A549 treated with Mapracorat at 1 μM for 4 hours (cell line): ENCODE results near the gene ZC3H4. TPM values are rescaled to one million over a fixed set of nuclear protein-coding genes. Genes with fewer than 3 reads are reported as not detected.

Source experiments
- total RNA-seq: library from RNA; stranded (reverse); fragments of 200-300 nt; extraction: Qiagen RNA extraction; gene quantifications from 5 replicates; pipeline ENCODE4 v1.2.3, GENCODE V29; 2022

ZC3H4 gene
- total RNA-seq: 20.0 to 23.4 TPM (median 21.8 TPM) in 5 replicates

GRCh38 chr19:47112997-47113849, at the start of gene ZC3H4:
Gene ZC3H4, minus strand, starts transcription at chr19:47113776. Its CDS starts 1,192 bp downstream, at chr19:47112584.

GRCh38 chr19:47130589-47131227, 17.1 kb upstream of the ZC3H4 start, which contains the start of gene SAE1:
Gene SAE1, plus strand, starts transcription at chr19:47130835. Its CDS starts 96 bp downstream, at chr19:47130931.

GRCh38 chr19:47019431-47020041, 94.0 kb downstream of the ZC3H4 start, which contains the start of gene NPAS1:
Gene NPAS1, plus strand, starts transcription at chr19:47019837. Its CDS starts 1,211 bp downstream, at chr19:47021048.

Other genes with a start within 250 kb of the ZC3H4 start
- gene NPAS1, start 93.9 kb downstream of the ZC3H4 start, total RNA-seq: 6.0 to 9.0 TPM (median 6.7 TPM) in 5 replicates
- 32.2 to 84.4 TPM (median 82.9 TPM) in 5 replicates for gene TMEM160, start 65.2 kb downstream of the ZC3H4 start, total RNA-seq
- 204 to 237 TPM (median 209 TPM) in 5 replicates for gene SAE1, start 17.1 kb upstream of the ZC3H4 start, total RNA-seq
- gene BBC3, start 117.4 kb upstream of the ZC3H4 start, total RNA-seq: 16.0 to 31.7 TPM (median 27.8 TPM) in 5 replicates
- 22.9 to 27.2 TPM (median 25.7 TPM) in 5 replicates for gene CCDC9, start 142.7 kb upstream of the ZC3H4 start, total RNA-seq
- 4.5 to 12.5 TPM (median 10.5 TPM) in 5 replicates for gene INAFM1, start 161.1 kb upstream of the ZC3H4 start, total RNA-seq
- gene C5AR1, start 196.1 kb upstream of the ZC3H4 start, total RNA-seq: 1.6 to 2.9 TPM (median 2.1 TPM) in 5 replicates
- gene C5AR2, start 218.4 kb upstream of the ZC3H4 start, total RNA-seq: 6.3 to 15.0 TPM (median 11.4 TPM) in 5 replicates
- 26.7 to 38.6 TPM (median 35.8 TPM) in 5 replicates for gene DHX34, start 235.5 kb upstream of the ZC3H4 start, total RNA-seq